Ishikawa (cell line): ENCODE data around the gene GFOD2.

Source experiments
- CEBPB ChIP-seq: IDR thresholded peaks from 2 replicates; pipeline ENCODE4 v1.6.1; 2012
- CREB1 ChIP-seq: IDR thresholded peaks from 2 replicates; pipeline ENCODE4 v1.6.1; 2012; ENCODE audit warnings: low read depth
- EGR1 ChIP-seq: IDR thresholded peaks from 2 replicates; pipeline ENCODE4 v1.6.1; 2012
- EP300 ChIP-seq: IDR thresholded peaks from 2 replicates; pipeline ENCODE4 v1.6.1; 2012; ENCODE audit warnings: borderline replicate concordance
- FOXM1 ChIP-seq: IDR thresholded peaks from 2 replicates; pipeline ENCODE4 v1.6.1; 2012; ENCODE audit warnings: low read depth, borderline replicate concordance
- NFIC ChIP-seq: IDR thresholded peaks from 2 replicates; pipeline ENCODE4 v1.6.1; 2012
- RAD21 ChIP-seq: IDR thresholded peaks from 2 replicates; pipeline ENCODE4 v1.6.1; 2012; ENCODE audit warnings: low read depth
- REST ChIP-seq: IDR thresholded peaks from 2 replicates; pipeline ENCODE4 v1.6.1; 2012; ENCODE audit warnings: low read depth, mild to moderate bottlenecking
- TAF1 ChIP-seq: IDR thresholded peaks from 2 replicates; pipeline ENCODE4 v1.6.1; 2012; ENCODE audit warnings: low read depth, mild to moderate bottlenecking
- TCF12 ChIP-seq: IDR thresholded peaks from 2 replicates; pipeline ENCODE4 v1.6.1; 2012; ENCODE audit warnings: low read depth
- TEAD4 ChIP-seq: IDR thresholded peaks from 2 replicates; pipeline ENCODE4 v1.6.1; 2012
- YY1 ChIP-seq: IDR thresholded peaks from 2 replicates; pipeline ENCODE4 v1.6.1; 2012; ENCODE audit warnings: low read depth
- ZBTB7A ChIP-seq: IDR thresholded peaks from 2 replicates; pipeline ENCODE4 v1.6.1; 2012; ENCODE audit warnings: low read depth
- TF ChIP-seq, protein P1 (sequence below): IDR thresholded peaks from 2 replicates; pipeline ENCODE4 v1.6.1; 2012
- TF ChIP-seq, protein P2 (sequence below): IDR thresholded peaks from 2 replicates; pipeline ENCODE4 v1.6.1; 2012

The GFOD2 gene

GRCh38 chr16:67660564-67661028, 58.5 kb downstream of the GFOD2 start, which contains the start of gene PARD6A:
TSS of gene PARD6A (plus strand) at chr16:67660960. CDS start at chr16:67661039, 79 bp downstream.
- no peak for TF ChIP-seq EGR1
- TF ChIP-seq FOXM1 = no peak
- no peak for TF ChIP-seq EP300
- no peak for TF ChIP-seq RAD21
- TF ChIP-seq CREB1 = peak; percentile 83
- TF ChIP-seq REST = no peak
- TF ChIP-seq CEBPB = peak; percentile 89
- TF ChIP-seq, protein P1, sequence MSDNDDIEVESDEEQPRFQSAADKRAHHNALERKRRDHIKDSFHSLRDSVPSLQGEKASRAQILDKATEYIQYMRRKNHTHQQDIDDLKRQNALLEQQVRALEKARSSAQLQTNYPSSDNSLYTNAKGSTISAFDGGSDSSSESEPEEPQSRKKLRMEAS = no peak
- no peak for TF ChIP-seq NFIC
- no peak for TF ChIP-seq TCF12
- TF ChIP-seq ZBTB7A = no peak
- TF ChIP-seq YY1 = no peak
- TF ChIP-seq TAF1 = no peak; the same call in 1 of the 2 replicates

DNA sequence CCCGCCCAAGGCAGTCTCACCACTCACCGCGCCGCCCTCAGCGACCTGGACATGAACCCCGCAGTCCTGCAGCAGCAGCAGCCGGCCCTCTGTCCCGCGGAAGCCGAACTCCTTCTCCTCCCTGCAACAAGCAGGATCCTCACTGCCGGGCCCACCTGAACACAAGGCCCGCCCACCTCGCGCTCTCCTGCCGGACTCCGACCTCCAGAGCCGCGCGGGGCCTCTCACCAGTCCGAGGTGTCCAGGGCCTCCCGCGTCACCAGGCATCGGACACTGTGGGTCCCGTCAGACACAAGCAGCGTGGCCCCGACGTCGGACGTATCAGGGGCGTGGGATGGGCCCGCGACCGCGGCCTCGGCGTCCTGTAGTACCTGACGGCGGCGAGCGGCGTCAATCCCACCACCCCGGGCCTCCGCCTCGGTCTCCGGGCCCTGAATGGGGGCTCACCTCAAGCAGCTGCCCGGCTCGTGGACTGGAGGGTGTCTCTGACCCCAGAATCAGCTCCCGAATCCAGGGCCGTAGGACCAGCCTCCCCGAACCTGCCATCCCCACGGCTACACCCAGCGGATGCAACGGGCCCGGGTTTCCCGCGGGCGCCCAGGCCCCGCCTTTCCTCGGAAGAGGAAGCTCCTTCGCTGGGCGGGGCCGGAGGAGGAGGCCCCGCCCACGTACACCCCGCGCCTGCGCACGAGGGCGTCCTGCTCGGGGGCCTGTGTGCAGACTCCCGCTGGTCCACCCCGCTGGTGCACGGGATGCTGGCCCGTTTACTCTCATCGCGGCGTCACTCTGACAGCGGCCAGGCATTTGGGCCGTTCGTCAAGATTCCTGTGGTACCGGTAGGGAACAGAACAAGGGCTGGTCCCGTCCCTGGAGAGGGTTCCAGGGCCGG, 59.2 kb downstream of the GFOD2 start, which contains the start of gene ACD:
TSS of gene ACD (minus strand) at position 586 of the 889 bp plus-strand sequence. CDS start at position 546, 40 bp downstream.
- 0 out of 2 replicates have a peak, but pooled peaks have one; percentile 5 for TF ChIP-seq REST
- no peak for TF ChIP-seq CREB1
- TF ChIP-seq ZBTB7A = peak; percentile 37; the same call in 1 of the 2 replicates
- TF ChIP-seq TCF12 = peak; percentile 19; the same call in 1 of the 2 replicates
- TF ChIP-seq RAD21 = no peak
- no peak for TF ChIP-seq TEAD4
- peak; percentile 75 for TF ChIP-seq EGR1
- TF ChIP-seq, protein P1 = peak; percentile 43
- TF ChIP-seq EP300 = no peak
- no peak for TF ChIP-seq FOXM1
- peak; percentile 71 for TF ChIP-seq TAF1

DNA sequence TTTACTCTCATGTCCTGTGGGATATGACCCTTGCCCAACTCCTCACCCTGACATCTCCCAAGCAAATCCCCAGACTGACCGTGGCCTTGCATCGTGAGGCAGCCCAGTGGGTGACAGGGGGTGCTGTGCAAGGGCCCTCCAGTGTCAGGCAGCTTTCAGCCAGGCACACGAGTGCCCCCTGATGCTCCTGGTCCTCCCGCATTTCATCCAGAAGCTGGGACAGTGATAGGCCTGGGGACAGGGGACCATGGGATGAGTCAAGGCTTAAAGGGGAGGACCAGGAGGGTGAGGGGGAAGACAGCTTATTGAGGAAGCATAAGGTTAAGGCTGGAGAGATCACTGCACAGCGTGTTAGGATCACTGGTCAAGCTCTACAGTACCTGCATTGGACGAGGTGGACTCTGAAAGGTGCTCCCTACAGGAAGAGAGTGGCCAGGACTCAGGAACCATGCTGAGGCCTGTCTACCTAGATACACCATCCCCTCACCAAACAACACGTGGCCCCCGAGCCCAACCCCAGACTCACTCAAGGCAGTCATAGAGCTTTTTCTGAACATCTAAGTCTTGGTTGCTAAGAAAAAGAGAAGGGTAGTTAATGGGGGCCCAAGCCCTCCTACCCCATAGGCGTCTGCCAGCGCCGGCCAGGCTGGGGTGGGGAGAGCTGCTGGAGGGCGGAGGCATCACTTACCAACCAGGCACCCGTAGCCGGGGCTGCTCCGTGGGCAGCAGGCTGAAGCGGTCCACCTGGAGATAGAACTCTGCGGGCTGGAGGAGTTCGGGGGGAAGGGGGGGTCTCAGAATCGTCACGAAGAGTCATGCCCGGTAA, 60.1 kb downstream of the GFOD2 start:
- no peak for TF ChIP-seq EP300
- no peak for TF ChIP-seq TEAD4
- no peak for TF ChIP-seq YY1
- TF ChIP-seq, protein P1 = no peak
- TF ChIP-seq, protein P2, sequence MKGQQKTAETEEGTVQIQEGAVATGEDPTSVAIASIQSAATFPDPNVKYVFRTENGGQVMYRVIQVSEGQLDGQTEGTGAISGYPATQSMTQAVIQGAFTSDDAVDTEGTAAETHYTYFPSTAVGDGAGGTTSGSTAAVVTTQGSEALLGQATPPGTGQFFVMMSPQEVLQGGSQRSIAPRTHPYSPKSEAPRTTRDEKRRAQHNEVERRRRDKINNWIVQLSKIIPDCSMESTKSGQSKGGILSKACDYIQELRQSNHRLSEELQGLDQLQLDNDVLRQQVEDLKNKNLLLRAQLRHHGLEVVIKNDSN = no peak
- TF ChIP-seq RAD21 = no peak
- TF ChIP-seq ZBTB7A = no peak
- no peak for TF ChIP-seq CREB1
- TF ChIP-seq NFIC = no peak
- no peak for TF ChIP-seq CEBPB
- no peak for TF ChIP-seq TCF12
- no peak for TF ChIP-seq FOXM1
- TF ChIP-seq REST = no peak
- TF ChIP-seq TAF1 = no peak
- TF ChIP-seq EGR1 = no peak
